IPS DF 4.7 (cell line): ENCODE measurements around the gene LHX1.

Experiments
- DNase-seq: peaks from one replicate; pipeline ENCODE4 v3.0.0-alpha.2; 2013; ENCODE audit warnings: low spot score; ENCODE audit errors: extremely low read depth

LHX1 gene

GRCh38 chr17:36937001-36937958 is at the start of gene LHX1:
Gene LHX1 (plus strand): TSS chr17:36937475. CDS start chr17:36938198, 723 bp downstream.
- no peak for DNase-seq

- DNase-seq: no peak
These were observed 48.9 kb upstream of the LHX1 start for GRCh38 chr17:36888236-36888951.

- DNase-seq: no peak
These were observed 47.4 kb upstream of the LHX1 start for GRCh38 chr17:36889770-36890349.

GRCh38 chr17:36890398-36891168 is 46.7 kb upstream of the LHX1 start:
- no peak for DNase-seq

- no peak for DNase-seq
These were observed 45.0 kb upstream of the LHX1 start for GRCh38 chr17:36892112-36892838.

- DNase-seq: no peak
These were observed 43.1 kb upstream of the LHX1 start for GRCh38 chr17:36894177-36894576.

- DNase-seq: no peak
These were observed 42.4 kb upstream of the LHX1 start for GRCh38 chr17:36894925-36895324.

GRCh38 chr17:36899250-36900159 is 37.8 kb upstream of the LHX1 start:
- no peak for DNase-seq

GRCh38 chr17:36900160-36900512 is 37.1 kb upstream of the LHX1 start:
- no peak for DNase-seq

- DNase-seq: no peak
These were observed 35.8 kb upstream of the LHX1 start for GRCh38 chr17:36901506-36901905.

GRCh38 chr17:36907407-36907806 is 29.9 kb upstream of the LHX1 start:
- no peak for DNase-seq

- no peak for DNase-seq
These were observed 26.8 kb upstream of the LHX1 start for GRCh38 chr17:36910513-36910912.

- no peak for DNase-seq
These were observed 26.3 kb upstream of the LHX1 start for GRCh38 chr17:36911001-36911400.

GRCh38 chr17:36913132-36913531 is 24.1 kb upstream of the LHX1 start:
- DNase-seq: no peak

- no peak for DNase-seq
These were observed 19.0 kb upstream of the LHX1 start for GRCh38 chr17:36918211-36918691.

- DNase-seq: no peak
These were observed 17.8 kb upstream of the LHX1 start for GRCh38 chr17:36919407-36919968.

GRCh38 chr17:36920032-36921005 is 17.0 kb upstream of the LHX1 start:
- no peak for DNase-seq
